NCI-H2081 (cell line): Measurements from ENCODE around the gene TPBGL.

ENCODE experiments used
- DNase-seq, 2 experiments: peaks; one replicate each; lab custom pipeline; 2025; lab: John Stamatoyannopoulos, UW

The TPBGL gene

GRCh38 chr11:75246006-75246670 lies 5.6 kb downstream of the TPBGL start:
- DNase-seq = no peak

- DNase-seq = no peak
These were observed 6.2 kb downstream of the TPBGL start for GRCh38 chr11:75246671-75247350.

- no peak for DNase-seq
These were observed 8.3 kb downstream of the TPBGL start for GRCh38 chr11:75248924-75249256.

- no peak for DNase-seq
These were observed 9.1 kb downstream of the TPBGL start for GRCh38 chr11:75249704-75250103.

- no peak for DNase-seq
These were observed 13.8 kb downstream of the TPBGL start for GRCh38 chr11:75254326-75254725.

- no peak for DNase-seq
These were observed 20.0 kb downstream of the TPBGL start for GRCh38 chr11:75260396-75261170.

GRCh38 chr11:75261902-75262361 lies 21.4 kb downstream of the TPBGL start:
- DNase-seq = no peak

GRCh38 chr11:75262436-75262835 lies 21.9 kb downstream of the TPBGL start:
- no peak for DNase-seq

- DNase-seq = no peak
These were observed 22.6 kb downstream of the TPBGL start for GRCh38 chr11:75262961-75263852.

- no peak for DNase-seq
These were observed 23.4 kb downstream of the TPBGL start for GRCh38 chr11:75263944-75264349.

- DNase-seq = no peak
These were observed 23.8 kb downstream of the TPBGL start for GRCh38 chr11:75264356-75264755.

- no peak for DNase-seq
These were observed 24.4 kb downstream of the TPBGL start for GRCh38 chr11:75264971-75265370.

- DNase-seq = no peak
These were observed 25.4 kb downstream of the TPBGL start for GRCh38 chr11:75265851-75266531.

- DNase-seq = no peak
These were observed 26.8 kb downstream of the TPBGL start for GRCh38 chr11:75267171-75267970.

GRCh38 chr11:75268626-75269366 lies 28.2 kb downstream of the TPBGL start:
- no peak for DNase-seq

GRCh38 chr11:75269367-75269660 lies 28.7 kb downstream of the TPBGL start:
- no peak for DNase-seq

- DNase-seq = no peak
These were observed 29.3 kb downstream of the TPBGL start for GRCh38 chr11:75269896-75270295.

- peak in 1 of 2 experiments; percentile 4 for DNase-seq
These were observed 30.4 kb downstream of the TPBGL start for GRCh38 chr11:75270896-75271418.

- DNase-seq = no peak
These were observed 31.2 kb downstream of the TPBGL start for GRCh38 chr11:75271730-75272129.

- no peak for DNase-seq
These were observed 31.8 kb downstream of the TPBGL start for GRCh38 chr11:75272391-75272790.
